Activated T-cell treated with anti-CD3 and anti-CD28 coated beads for 4 hours (primary cell): ENCODE measurements around the gene UBE2J1.
"Not testable (repeated sequence)": the region's sequence is repeated elsewhere in the genome, so short reads cannot be mapped to it uniquely, and the experiment has no call there.

Experiments
- DNase-seq: peaks from one replicate; pipeline ENCODE4 v3.0.0-alpha.2; 2020

Gene UBE2J1

GRCh38 chr6:89352278-89353117, at the start of gene UBE2J1:
UBE2J1 (minus strand) TSS chr6:89352722; CDS start chr6:89352569, 153 bp downstream.
- peak; percentile 48 for DNase-seq

GRCh38 chr6:89400912-89401399, 48.4 kb upstream of the UBE2J1 start:
- DNase-seq, result no peak

GRCh38 chr6:89400050-89400449, 47.5 kb upstream of the UBE2J1 start:
- DNase-seq, result no peak

- no peak for DNase-seq
These were observed 46.4 kb upstream of the UBE2J1 start for GRCh38 chr6:89398762-89399525.

- DNase-seq, result not testable (repeated sequence)
These were observed 45.4 kb upstream of the UBE2J1 start for GRCh38 chr6:89397884-89398283.

- DNase-seq, result no peak
These were observed 41.1 kb upstream of the UBE2J1 start for GRCh38 chr6:89393659-89394058.

GRCh38 chr6:89392823-89393222, 40.3 kb upstream of the UBE2J1 start:
- DNase-seq, result no peak

- DNase-seq, result no peak
These were observed 36.3 kb upstream of the UBE2J1 start for GRCh38 chr6:89388846-89389245.

GRCh38 chr6:89387516-89388201, 35.1 kb upstream of the UBE2J1 start:
- no peak for DNase-seq

GRCh38 chr6:89386917-89387491, 34.5 kb upstream of the UBE2J1 start:
- DNase-seq, result no peak

- DNase-seq, result no peak
These were observed 33.3 kb upstream of the UBE2J1 start for GRCh38 chr6:89385846-89386245.

- no peak for DNase-seq
These were observed 32.7 kb upstream of the UBE2J1 start for GRCh38 chr6:89385156-89385667.

- no peak for DNase-seq
These were observed 28.5 kb upstream of the UBE2J1 start for GRCh38 chr6:89381031-89381430.

- DNase-seq, result no peak
These were observed 26.8 kb upstream of the UBE2J1 start for GRCh38 chr6:89379281-89379680.

GRCh38 chr6:89378628-89379027, 26.1 kb upstream of the UBE2J1 start:
- DNase-seq, result no peak

- peak; percentile 11 for DNase-seq
These were observed 23.1 kb upstream of the UBE2J1 start for GRCh38 chr6:89375427-89376267.

- DNase-seq, result no peak
These were observed 20.0 kb upstream of the UBE2J1 start for GRCh38 chr6:89372506-89372901.

- peak; percentile 71 for DNase-seq
These were observed 19.5 kb upstream of the UBE2J1 start for GRCh38 chr6:89371849-89372505.

- DNase-seq, result no peak
These were observed 16.5 kb upstream of the UBE2J1 start for GRCh38 chr6:89368999-89369398.

GRCh38 chr6:89368107-89368506, 15.6 kb upstream of the UBE2J1 start:
- DNase-seq, result peak; percentile 58

GRCh38 chr6:89364586-89364985, 12.1 kb upstream of the UBE2J1 start:
- no peak for DNase-seq
